ENCODE measurements around the gene NET1. TPM values are rescaled to one million over a fixed set of nuclear protein-coding genes. Genes with fewer than 3 reads are reported as not detected.

NET1 gene
- total and polyA plus RNA-seq, 9 donors = 31.0 to 79.2 (median 51.0) TPM

DNA sequence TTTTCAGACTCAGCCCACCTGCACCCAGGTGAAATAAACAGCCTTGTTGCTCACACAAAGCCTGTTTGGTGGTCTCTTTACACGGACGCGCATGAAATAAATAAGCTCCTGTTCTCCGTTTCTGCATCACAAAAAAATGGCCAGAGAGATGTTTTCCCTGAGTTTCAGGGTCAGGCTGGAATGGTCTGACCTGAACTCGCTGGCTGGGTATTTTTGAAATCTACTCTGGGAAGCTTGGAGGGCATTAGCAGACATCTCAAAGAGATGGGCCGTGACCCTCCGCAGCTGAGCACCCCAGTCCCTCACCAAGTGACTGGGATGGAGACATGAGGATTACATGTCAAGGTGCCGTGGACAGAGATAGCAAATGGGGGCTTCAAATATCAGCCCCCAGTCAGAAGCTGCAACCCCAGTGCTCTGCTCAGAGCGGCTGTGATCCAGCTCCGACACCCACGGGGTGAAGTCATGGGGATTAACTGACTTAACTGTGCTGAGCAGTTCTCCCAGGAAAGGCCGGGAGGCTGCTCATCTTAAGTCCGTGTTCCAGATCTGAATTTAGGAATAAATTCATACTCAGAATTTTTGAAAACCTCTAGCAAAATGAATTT is 64.7 kb downstream of the NET1 start:
- no peak for DNase-seq
- H3K27ac ChIP-seq = no peak overlapping the region
- H3K36me3 ChIP-seq = no peaks in the 10 kb centered on the region
- no peaks in the 10 kb centered on the region for H3K4me1 ChIP-seq (ENCODE audit: insufficient read depth)
- TF ChIP-seq POLR2A (IDR thresholded peaks at IDR 0.05) (no peak), EP300 (IDR thresholded peaks at IDR 0.05) (no peak), CTCF (IDR thresholded peaks at IDR 0.05) (no peak)
- no peaks in the 10 kb centered on the region for H3K9me3 ChIP-seq
- no peak overlapping the region for H3K4me3 ChIP-seq
- intact Hi-C loops (cut with DNase I) = no loop called here
- WGBS, 3 donors = 83 to 87% (median 84%) methylated on average over 13 of the region's 13 CpGs
- H3K27me3 ChIP-seq = no peaks in the 10 kb centered on the region

DNA sequence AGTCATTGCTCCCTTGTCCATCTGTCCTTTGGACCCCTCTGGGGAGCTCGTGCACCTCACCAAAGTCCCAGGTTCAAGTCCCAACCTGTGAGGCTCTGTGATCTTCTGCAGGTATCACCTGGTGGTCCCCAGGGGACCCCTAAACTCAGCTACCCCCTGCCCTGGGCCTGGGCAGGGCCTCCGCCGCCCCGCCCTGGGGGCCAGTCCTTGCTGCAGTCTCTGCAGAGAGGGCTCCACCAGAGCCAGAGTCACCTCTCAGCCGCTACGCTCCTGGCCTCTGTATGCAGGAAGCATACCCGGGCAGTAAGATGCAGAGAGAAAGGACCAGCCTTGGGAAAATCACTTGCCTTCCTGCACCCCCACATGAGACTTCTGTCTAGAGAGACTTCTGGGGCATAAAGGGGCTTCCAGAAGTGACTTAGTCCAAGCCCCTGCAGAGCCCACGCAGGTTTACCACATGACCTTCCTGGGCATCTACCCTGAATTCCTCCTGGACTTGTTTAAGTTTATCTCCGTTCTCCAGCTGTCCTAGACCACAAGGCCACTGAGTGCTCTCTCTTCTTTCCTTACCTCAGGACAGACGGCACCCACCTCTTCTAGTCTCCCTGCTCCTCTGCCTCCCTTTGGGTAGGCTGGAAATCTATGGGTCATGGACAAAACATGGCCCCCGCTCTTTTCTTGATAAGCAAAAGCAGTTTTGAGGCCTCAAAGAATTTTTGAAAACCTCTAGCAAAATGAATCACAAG is 65.8 kb downstream of the NET1 start:
- Histone ChIP-seq H3K4me1 (ENCODE audit: insufficient read depth) (no peaks in the 10 kb centered on the region), H3K4me3 (no peak overlapping the region), H3K36me3 (no peaks in the 10 kb centered on the region), H3K27ac (no peak overlapping the region), H3K9me3 (no peaks in the 10 kb centered on the region), H3K27me3 (no peaks in the 10 kb centered on the region)
- TF ChIP-seq POLR2A (IDR thresholded peaks at IDR 0.05) (no peak), EP300 (IDR thresholded peaks at IDR 0.05) (no peak), CTCF (IDR thresholded peaks at IDR 0.05) (no peak)
- DNase-seq = no peak
- WGBS, 3 donors = 64 to 75% (median 71%) methylated on average over 11 of the region's 11 CpGs
- intact Hi-C loops (cut with DNase I) = no loop called here

- Histone ChIP-seq H3K4me1 (ENCODE audit: insufficient read depth) (no peaks in the 10 kb centered on the region), H3K36me3 (no peaks in the 10 kb centered on the region), H3K4me3 (no peak overlapping the region), H3K9me3 (no peaks in the 10 kb centered on the region), H3K27ac (no peak overlapping the region), H3K27me3 (no peaks in the 10 kb centered on the region)
- WGBS, 3 donors = 78 to 83% (median 81%) methylated on average over 18 of the region's 18 CpGs
- intact Hi-C loops (cut with DNase I) = no loop called here
- no peak for TF ChIP-seq POLR2A (IDR thresholded peaks at IDR 0.05)
- TF ChIP-seq CTCF (IDR thresholded peaks at IDR 0.05) = no peak
- TF ChIP-seq EP300 (IDR thresholded peaks at IDR 0.05) = no peak
- DNase-seq = no peak
These were observed 66.4 kb downstream of the NET1 start for GRCh38 chr10:5478694-5479305.

- Histone ChIP-seq H3K36me3 (no peaks in the 10 kb centered on the region), H3K9me3 (no peaks in the 10 kb centered on the region), H3K27me3 (no peaks in the 10 kb centered on the region), H3K4me3 (no peak overlapping the region), H3K27ac (no peak overlapping the region), H3K4me1 (ENCODE audit: insufficient read depth) (no peaks in the 10 kb centered on the region)
- no peak for TF ChIP-seq POLR2A (IDR thresholded peaks at IDR 0.05)
- TF ChIP-seq EP300 (IDR thresholded peaks at IDR 0.05) = no peak
- no peak for TF ChIP-seq CTCF (IDR thresholded peaks at IDR 0.05)
- intact Hi-C loops (cut with DNase I) = no loop called here
- no peak for DNase-seq
- 76 to 84% (median 84%) methylated on average over 14 of the region's 14 CpGs for WGBS, 3 donors
These were observed 67.3 kb downstream of the NET1 start for GRCh38 chr10:5479481-5480161.
